HG02798 (cell line): ENCODE data around the gene SPAG9.

Experiments used
- ATAC-seq: cut with Tn5 transposase; IDR thresholded peaks from one replicate; pipeline ENCODE4 v1.9.1; 2021; ENCODE audit warnings: mild to moderate bottlenecking; ENCODE audit not compliant: unreplicated experiment, poor library complexity

The SPAG9 gene

GRCh38 chr17:51004249-51004648 is 116.4 kb downstream of the SPAG9 start:
- ATAC-seq, result no peak

- ATAC-seq, result no peak
Observed at GRCh38 chr17:51000835-51001638, 119.6 kb downstream of the SPAG9 start.

GRCh38 chr17:50995668-50996067 is 125.0 kb downstream of the SPAG9 start:
- ATAC-seq, result no peak

GRCh38 chr17:50993544-50993943 is 127.1 kb downstream of the SPAG9 start:
- no peak for ATAC-seq

- ATAC-seq, result no peak
Observed at GRCh38 chr17:50989149-50989548, 131.5 kb downstream of the SPAG9 start.

GRCh38 chr17:50988427-50988826 is 132.2 kb downstream of the SPAG9 start:
- ATAC-seq, result no peak

- no peak for ATAC-seq
Observed at GRCh38 chr17:50986989-50987660, 133.5 kb downstream of the SPAG9 start.

- ATAC-seq, result no peak
Observed at GRCh38 chr17:50981279-50981678, 139.4 kb downstream of the SPAG9 start.

- ATAC-seq, result no peak
Observed at GRCh38 chr17:50979524-50979927, 141.1 kb downstream of the SPAG9 start.

- ATAC-seq, result no peak
Observed at GRCh38 chr17:50977487-50978159, 143.0 kb downstream of the SPAG9 start.

- no peak for ATAC-seq
Observed at GRCh38 chr17:50976951-50977472, 143.7 kb downstream of the SPAG9 start.

GRCh38 chr17:50973557-50974494 is 146.8 kb downstream of the SPAG9 start:
- ATAC-seq, result no peak

- ATAC-seq, result no peak
Observed at GRCh38 chr17:50972577-50972976, 148.1 kb downstream of the SPAG9 start.

GRCh38 chr17:50967795-50968194 is 152.9 kb downstream of the SPAG9 start:
- no peak for ATAC-seq

- ATAC-seq, result no peak
Observed at GRCh38 chr17:50966163-50966666, 154.5 kb downstream of the SPAG9 start.

GRCh38 chr17:50963139-50963538 is 157.5 kb downstream of the SPAG9 start:
- ATAC-seq, result no peak

- no peak for ATAC-seq
Observed at GRCh38 chr17:50961282-50962220, 159.1 kb downstream of the SPAG9 start.

- no peak for ATAC-seq
Observed at GRCh38 chr17:50959341-50959740, 161.3 kb downstream of the SPAG9 start.
